A673 (cell line): Measurements from ENCODE around the gene NSD1. TPM values are rescaled to one million over a fixed set of nuclear protein-coding genes. Genes with fewer than 3 reads are reported as not detected.
A peak's percentile ranks its signal among the peaks of the same experiment; 100 is the strongest.
"Not testable (repeated sequence)": the region's sequence is repeated elsewhere in the genome, so short reads cannot be mapped to it uniquely, and the experiment has no call there.

ENCODE experiments used
- BruUV-seq: library from RNA; stranded (reverse); fragments of 400-500 nt; replicated peaks from 2 replicates; lab custom pipeline; 2021; lab: Mats Ljungman, UMichigan
- CTCF ChIA-PET: fragments of 300-600 bp; sonication (Branson Sonifier 250); formaldehyde crosslinking; loops from one replicate; lab custom pipeline; 2022; ENCODE audit warnings: antibody characterized with exemption; lab: Charles Lee
- POLR2A ChIA-PET: fragments of 300-600 bp; sonication (Branson Sonifier 250); formaldehyde crosslinking; loops from one replicate; lab custom pipeline; 2022; ENCODE audit warnings: antibody characterized with exemption; ENCODE audit not compliant: low non-redundant PET; lab: Charles Lee
- DNase-seq: peaks from one replicate; pipeline ENCODE4 v3.0.0-alpha.2; 2015; ENCODE audit warnings: low spot score
- H3K27ac ChIP-seq: fragments of 200-600 bp; sonication (generic); 2 replicates; pipeline ENCODE4 v1.5.1; 2016; ENCODE audit warnings: mixed run types, low read depth, mild to moderate bottlenecking, mixed read lengths, antibody characterized with exemption, low read length; ENCODE audit not compliant: poor library complexity, severe bottlenecking
- H3K27me3 ChIP-seq: fragments of 200-600 bp; sonication (generic); replicated peaks from 2 replicates; pipeline ENCODE4 v1.6.1; 2017; ENCODE audit warnings: mixed run types, low read depth, mild to moderate bottlenecking, mixed read lengths, antibody characterized with exemption, low read length; ENCODE audit not compliant: insufficient read depth, poor library complexity
- H3K36me3 ChIP-seq: fragments of 200-600 bp; sonication (generic); 2 replicates; pipeline ENCODE4 v1.6.1; 2016; ENCODE audit warnings: mixed run types, mild to moderate bottlenecking, mixed read lengths, antibody characterized with exemption, low read length; ENCODE audit not compliant: insufficient read depth, poor library complexity, severe bottlenecking
- H3K4me1 ChIP-seq: fragments of 200-600 bp; sonication (generic); 2 replicates; pipeline ENCODE4 v1.6.1; 2017; ENCODE audit warnings: mixed run types, mild to moderate bottlenecking, mixed read lengths, antibody characterized with exemption, low read length; ENCODE audit not compliant: insufficient read depth, poor library complexity, severe bottlenecking
- H3K4me3 ChIP-seq: fragments of 200-600 bp; sonication (generic); 2 replicates; pipeline ENCODE4 v1.5.1; 2016; ENCODE audit warnings: low read depth, mixed run types, mild to moderate bottlenecking, mixed read lengths, low read length; ENCODE audit not compliant: poor library complexity, severe bottlenecking
- H3K9me3 ChIP-seq: fragments of 200-600 bp; sonication (generic); 2 replicates; pipeline ENCODE4 v1.6.1; 2016; ENCODE audit warnings: mixed run types, low read depth, mild to moderate bottlenecking, mixed read lengths, antibody characterized with exemption, low read length; ENCODE audit not compliant: poor library complexity, severe bottlenecking
- CTCF ChIP-seq: fragments of 300-800, 200-600 bp; sonication (generic); conservative IDR thresholded peaks from 2 replicates; pipeline ENCODE4 v1.5.1; 2017; ENCODE audit warnings: low read depth, mild to moderate bottlenecking, antibody characterized with exemption, low read length, moderate library complexity, mixed read lengths
- EZH2 ChIP-seq: fragments of 200-600 bp; sonication (generic); IDR thresholded peaks from 2 replicates; pipeline ENCODE4 v1.6.1; 2017; ENCODE audit warnings: borderline replicate concordance, low read depth, mild to moderate bottlenecking, mixed read lengths, antibody characterized with exemption, low read length; ENCODE audit not compliant: poor library complexity, severe bottlenecking
- intact Hi-C: fragments of 100-400 bp; cut with micrococcal nuclease; formaldehyde crosslinking; loops from one replicate; pipeline ENCODE4 v1.10.0; 2022; ENCODE audit not compliant: unreplicated experiment
- total RNA-seq: library from RNA; stranded (reverse); gene quantifications from 2 replicates; pipeline ENCODE4 v1.2.3, GENCODE V29; 2021

NSD1 gene
- total RNA-seq, 1 experiment from 2014 or later = 74.3 TPM

- Histone ChIP-seq H3K9me3 (no peaks in the 10 kb centered on the region), H3K27ac (peak overlapping the region; percentile 87), H3K4me1 (peaks cover 11% of the 10 kb centered on the region), H3K36me3 (peaks cover 32% of the 10 kb centered on the region), H3K4me3 (peak overlapping the region; percentile 88), H3K27me3 (no peaks in the 10 kb centered on the region)
- TF ChIP-seq CTCF (no peak), EZH2 (no peak)
- BruUV-seq = no TSS peak
- no peak for DNase-seq
- ChIA-PET POLR2A (no interaction called here), CTCF (interaction anchor here (0.6 kb wide), 1 partner anchor 128 kb away, joined by 4 read pairs; no protein-coding TSS in a partner anchor)
- intact Hi-C loops = loop anchor here (2.0 kb wide), 1 partner anchor 150 kb away; no protein-coding TSS in a partner anchor
These were observed 171.0 kb downstream of the NSD1 start for GRCh38 chr5:177304392-177305119.

GRCh38 chr5:177306103-177306640 is 172.6 kb downstream of the NSD1 start:
- CTCF ChIA-PET, H3K4me3 ChIP-seq, H3K27ac ChIP-seq, H3K27me3 ChIP-seq, BruUV-seq, DNase-seq, intact Hi-C loops, POLR2A ChIA-PET, H3K9me3 ChIP-seq: not testable (repeated sequence)
- peaks cover 32% of the 10 kb centered on the region for H3K36me3 ChIP-seq
- peaks cover 15% of the 10 kb centered on the region for H3K4me1 ChIP-seq

- CTCF ChIA-PET = interaction anchor here (0.6 kb wide), 1 partner anchor 176 kb away, joined by 5 read pairs; no protein-coding TSS in a partner anchor
- H3K9me3 ChIP-seq = no peaks in the 10 kb centered on the region
These were observed 173.3 kb downstream of the NSD1 start for GRCh38 chr5:177306674-177307543.

More at GRCh38 chr5:177306674-177307543, 173.3 kb downstream of the NSD1 start:
- H3K27ac ChIP-seq = peak overlapping the region; percentile 14
- intact Hi-C loops = no loop called here
- no peak for TF ChIP-seq CTCF
- TF ChIP-seq EZH2 = no peak
- H3K4me1 ChIP-seq = peaks cover 15% of the 10 kb centered on the region
- DNase-seq = no peak
- BruUV-seq = no TSS peak
- H3K36me3 ChIP-seq = peaks cover 28% of the 10 kb centered on the region
- H3K4me3 ChIP-seq = no peak overlapping the region
- POLR2A ChIA-PET = no interaction called here
- H3K27me3 ChIP-seq = no peaks in the 10 kb centered on the region
